HepG2 (cell line): ENCODE measurements around the gene MOK. TPM values are rescaled to one million over a fixed set of nuclear protein-coding genes. Genes with fewer than 3 reads are reported as not detected.
A peak's percentile ranks its signal among the peaks of the same experiment; 100 is the strongest.

ENCODE experiments used
- ARID2 ChIP-seq: sonication (generic); formaldehyde crosslinking; IDR thresholded peaks from 2 replicates; pipeline ENCODE4 v1.8.1; 2022; ENCODE audit warnings: mild to moderate bottlenecking, missing genetic modification reagents, borderline replicate concordance
- FOXC1 ChIP-seq: sonication (generic); formaldehyde crosslinking; IDR thresholded peaks from 2 replicates; pipeline ENCODE4 v1.8.0; 2022; ENCODE audit warnings: mild to moderate bottlenecking, missing genetic modification reagents, borderline replicate concordance
- ISL2 ChIP-seq: sonication (generic); formaldehyde crosslinking; IDR thresholded peaks from 2 replicates; pipeline ENCODE4 v1.5.0; 2020; ENCODE audit warnings: missing genetic modification reagents
- KAT8 ChIP-seq: IDR thresholded peaks from 2 replicates; pipeline ENCODE4 v1.6.1; 2016; ENCODE audit warnings: missing genetic modification reagents, missing compliant biosample characterization
- KLF16 ChIP-seq, 2 experiments: sonication (generic) in 1 of 2; formaldehyde crosslinking in 1 of 2; IDR thresholded peaks; 2 replicates each; pipeline versions ENCODE4 v1.6.1 to v1.8.0; 2016 to 2023; ENCODE audit warnings: missing genetic modification reagents in 2 of 2, missing compliant biosample characterization in 1 of 2
- PBX3 ChIP-seq: sonication (generic); formaldehyde crosslinking; IDR thresholded peaks from 2 replicates; pipeline ENCODE4 v1.8.1; 2023; ENCODE audit warnings: missing genetic modification reagents, inconsistent platforms, borderline replicate concordance
- PRDM10 ChIP-seq: sonication (generic); formaldehyde crosslinking; IDR thresholded peaks from 2 replicates; pipeline ENCODE4 v1.4.0; 2020; ENCODE audit warnings: low read depth, missing genetic modification reagents
- SATB2 ChIP-seq: sonication (generic); formaldehyde crosslinking; IDR thresholded peaks from 2 replicates; pipeline ENCODE4 v1.5.0; 2020; ENCODE audit warnings: missing genetic modification reagents
- SMAD1 ChIP-seq: sonication (generic); formaldehyde crosslinking; IDR thresholded peaks from 2 replicates; pipeline ENCODE4 v1.4.0; 2020; ENCODE audit warnings: missing genetic modification reagents, low read depth, mild to moderate bottlenecking, borderline replicate concordance
- SOX13 ChIP-seq, 3 experiments: fragments of 450-650 bp in 1 of 3; sonication (generic) in 1 of 3; formaldehyde crosslinking in 1 of 3; IDR thresholded peaks in 2 of 3; conservative IDR thresholded peaks in 1 of 3; 2 replicates each; pipeline versions ENCODE4 v1.5.0 to v1.6.1; 2016 to 2020; ENCODE audit warnings: antibody characterized with exemption in 1 of 3, mild to moderate bottlenecking in 1 of 3, missing compliant biosample characterization in 1 of 3, missing genetic modification reagents in 1 of 3, moderate library complexity in 1 of 3
- TOE1 ChIP-seq: sonication (generic); formaldehyde crosslinking; IDR thresholded peaks from 2 replicates; pipeline ENCODE4 v1.4.0; 2020; ENCODE audit warnings: mild to moderate bottlenecking, missing genetic modification reagents
- ZBTB34 ChIP-seq: sonication (generic); formaldehyde crosslinking; IDR thresholded peaks from 2 replicates; pipeline ENCODE4 v1.8.0; 2022; ENCODE audit warnings: mild to moderate bottlenecking, missing genetic modification reagents
- ZBTB4 ChIP-seq: sonication (generic); formaldehyde crosslinking; IDR thresholded peaks from 2 replicates; pipeline ENCODE4 v1.4.0; 2020; ENCODE audit warnings: missing genetic modification reagents, mild to moderate bottlenecking, borderline replicate concordance
- ZNF121 ChIP-seq: sonication (generic); formaldehyde crosslinking; IDR thresholded peaks from 2 replicates; pipeline ENCODE4 v1.5.0; 2020; ENCODE audit warnings: mild to moderate bottlenecking, missing genetic modification reagents
- ZNF432 ChIP-seq: sonication (generic); formaldehyde crosslinking; IDR thresholded peaks from 2 replicates; pipeline ENCODE4 v1.5.0; 2020; ENCODE audit warnings: missing genetic modification reagents, mild to moderate bottlenecking, borderline replicate concordance
- ZNF460 ChIP-seq: sonication (generic); formaldehyde crosslinking; IDR thresholded peaks from 2 replicates; pipeline ENCODE4 v1.5.1; 2020; ENCODE audit warnings: missing genetic modification reagents, mild to moderate bottlenecking, borderline replicate concordance
- ZNF616 ChIP-seq: sonication (generic); formaldehyde crosslinking; IDR thresholded peaks from 2 replicates; pipeline ENCODE4 v1.5.0; 2020; ENCODE audit warnings: low read depth, mild to moderate bottlenecking, missing genetic modification reagents
- ZNF772 ChIP-seq: sonication (generic); formaldehyde crosslinking; IDR thresholded peaks from 2 replicates; pipeline ENCODE4 v1.5.0; 2020; ENCODE audit warnings: mild to moderate bottlenecking, missing genetic modification reagents
- ZNF816 ChIP-seq: sonication (generic); formaldehyde crosslinking; IDR thresholded peaks from 2 replicates; pipeline ENCODE4 v1.8.0; 2022; ENCODE audit warnings: missing genetic modification reagents, mild to moderate bottlenecking, borderline replicate concordance
- polyA plus RNA-seq, 8 experiments: library from polyadenylated mRNA; depleted of rRNA in 3 of 8; stranded (reverse) in 7 of 8; unstranded in 1 of 8; fragments of >200 nt; fragmentation: Illumina TruSeq in 4 of 8; extraction: Trizol in 4 of 8; gene quantifications; 2 replicates each; pipeline versions ENCODE4 v1.2.1 to v1.2.3, GENCODE V29; 2011 to 2016; ENCODE audit warnings: low read depth in 4 of 8, missing spikeins in 1 of 8, mixed read lengths in 1 of 8; ENCODE audit not compliant: insufficient read depth in 1 of 8
- total RNA-seq, 5 experiments: library from RNA; depleted of rRNA; stranded (reverse); fragments of >200 nt; fragmentation: Illumina TruSeq; extraction: Trizol; gene quantifications; 2 replicates each; pipeline ENCODE4 v1.2.3, GENCODE V29; 2016; ENCODE audit warnings: low read depth in 1 of 5

Gene MOK
- total and polyA plus RNA-seq, 2 of the 13 experiments (the other 11 are each of a cell fraction or from before 2014, with no cell fraction given): 15.3 to 16.9 TPM

GRCh38 chr14:102235275-102235897 lies 69.6 kb downstream of the MOK start (continued):
- no peak for TF ChIP-seq PRDM10
- TF ChIP-seq ZBTB4 (CRISPR knock-in tag): no peak
- no peak for TF ChIP-seq ZNF432 (CRISPR knock-in tag)
- TF ChIP-seq SATB2 (CRISPR knock-in tag): no peak
- no peak for TF ChIP-seq SMAD1 (CRISPR knock-in tag)
- no peak for TF ChIP-seq ISL2 (CRISPR knock-in tag)
- TF ChIP-seq TOE1: no peak
- no peak for TF ChIP-seq ARID2 (CRISPR knock-in tag)
- TF ChIP-seq SOX13 (IDR thresholded peaks at IDR 0.05): no peak
- TF ChIP-seq SOX13 (CRISPR knock-in tag; conservative IDR thresholded peaks at IDR 0.05 in 1 of 2, IDR thresholded peaks at IDR 0.05 in 1 of 2): peak in 1 of 2 experiments; percentile 9; a peak in 1 of 4 replicates
- no peak for TF ChIP-seq ZBTB34 (CRISPR knock-in tag)
- no peak for TF ChIP-seq PBX3 (CRISPR knock-in tag)
- 0 out of 2 replicates have a peak, but pooled peaks have one; percentile 28 for TF ChIP-seq ZNF121 (CRISPR knock-in tag)
- no peak for TF ChIP-seq ZNF460 (CRISPR knock-in tag)
- TF ChIP-seq FOXC1 (CRISPR knock-in tag): no peak
- TF ChIP-seq KAT8 (CRISPR knock-in tag): peak; percentile 66
- no peak for TF ChIP-seq ZNF772
- 0 out of 4 replicates have a peak, but pooled peaks of 1 of the 2 experiments have one; percentile 48 for TF ChIP-seq KLF16 (CRISPR knock-in tag; IDR thresholded peaks at IDR 0.05)
- no peak for TF ChIP-seq ZNF816
- TF ChIP-seq ZNF616 (CRISPR knock-in tag): no peak
